Astrocyte (in vitro differentiated cells and primary cell): ENCODE results near the gene POLD2.

Experiments
- EZH2 ChIP-seq: IDR thresholded peaks from 2 replicates; pipeline ENCODE4 v1.6.1; 2012; ENCODE audit warnings: mild to moderate bottlenecking, low read length, inconsistent platforms; ENCODE audit not compliant: insufficient read depth
- TF ChIP-seq, protein P1 (sequence below): IDR thresholded peaks from 2 replicates; pipeline ENCODE4 v1.5.1; 2011; ENCODE audit warnings: low read depth, mild to moderate bottlenecking, inconsistent platforms, low read length, moderate library complexity; ENCODE audit not compliant: insufficient read depth

DNA sequence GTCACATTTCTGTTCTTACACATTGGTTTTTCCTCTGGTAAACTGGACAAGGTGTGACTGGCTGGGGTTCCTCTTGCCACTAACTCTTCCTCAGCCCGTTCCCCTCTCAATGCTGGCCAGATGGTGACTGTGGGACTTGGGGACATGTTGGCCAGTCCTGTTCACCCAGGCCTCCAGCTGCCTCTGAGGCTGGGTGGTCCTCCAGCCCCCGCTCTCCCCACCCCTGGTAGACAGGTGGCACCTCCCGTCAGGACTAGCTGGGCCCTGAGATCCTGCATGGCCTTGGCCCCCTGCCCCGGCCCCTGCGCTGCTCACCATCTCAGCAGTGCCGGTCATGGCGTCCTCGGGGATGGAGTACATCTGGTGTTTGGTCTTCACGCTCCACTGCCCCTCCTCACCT, 28.6 kb upstream of the POLD2 start:
- TF ChIP-seq, protein P1, sequence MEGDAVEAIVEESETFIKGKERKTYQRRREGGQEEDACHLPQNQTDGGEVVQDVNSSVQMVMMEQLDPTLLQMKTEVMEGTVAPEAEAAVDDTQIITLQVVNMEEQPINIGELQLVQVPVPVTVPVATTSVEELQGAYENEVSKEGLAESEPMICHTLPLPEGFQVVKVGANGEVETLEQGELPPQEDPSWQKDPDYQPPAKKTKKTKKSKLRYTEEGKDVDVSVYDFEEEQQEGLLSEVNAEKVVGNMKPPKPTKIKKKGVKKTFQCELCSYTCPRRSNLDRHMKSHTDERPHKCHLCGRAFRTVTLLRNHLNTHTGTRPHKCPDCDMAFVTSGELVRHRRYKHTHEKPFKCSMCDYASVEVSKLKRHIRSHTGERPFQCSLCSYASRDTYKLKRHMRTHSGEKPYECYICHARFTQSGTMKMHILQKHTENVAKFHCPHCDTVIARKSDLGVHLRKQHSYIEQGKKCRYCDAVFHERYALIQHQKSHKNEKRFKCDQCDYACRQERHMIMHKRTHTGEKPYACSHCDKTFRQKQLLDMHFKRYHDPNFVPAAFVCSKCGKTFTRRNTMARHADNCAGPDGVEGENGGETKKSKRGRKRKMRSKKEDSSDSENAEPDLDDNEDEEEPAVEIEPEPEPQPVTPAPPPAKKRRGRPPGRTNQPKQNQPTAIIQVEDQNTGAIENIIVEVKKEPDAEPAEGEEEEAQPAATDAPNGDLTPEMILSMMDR = no peak
- no peak for TF ChIP-seq EZH2
